H1 (cell line): ENCODE results near the gene ABCA13. TPM values are rescaled to one million over a fixed set of nuclear protein-coding genes. Genes with fewer than 3 reads are reported as not detected.

ENCODE experiments used
- CTCF ChIA-PET: fragments of 300-600 bp; sonication (Branson Sonifier 250); formaldehyde crosslinking; loops from one replicate; lab custom pipeline; 2021; ENCODE audit not compliant: partially characterized antibody; lab: Charles Lee
- POLR2A ChIA-PET: fragments of 300-600 bp; sonication (Branson Sonifier 250); formaldehyde crosslinking; loops from one replicate; lab custom pipeline; 2021; ENCODE audit warnings: inconsistent platforms; ENCODE audit not compliant: partially characterized antibody; lab: Charles Lee
- DNase-seq, 2 experiments: peaks; one replicate each; pipeline versions ENCODE4 v3.0.0 to v3.0.0-alpha.2; 2010 to 2022; ENCODE audit warnings: low spot score in 2 of 2, low read depth in 1 of 2, mixed read lengths in 1 of 2
- FAIRE-seq: peaks from 2 replicates; lab custom pipeline; 2011; peaks lifted over from hg19 to GRCh38; lab: Jason Lieb, UNC
- H2AFZ ChIP-seq: 2 replicates; pipeline ENCODE4 v1.8.1; 2012; ENCODE audit warnings: low read length, inconsistent platforms
- H2AK5ac ChIP-seq: 2 replicates; pipeline ENCODE4 v1.6.1; 2013; ENCODE audit warnings: low read depth, low read length
- H2BK120ac ChIP-seq: replicated peaks from 2 replicates; pipeline ENCODE3; 2013; ENCODE audit warnings: low read depth, low read length, inconsistent platforms
- H2BK12ac ChIP-seq: 2 replicates; pipeline ENCODE4 v1.6.1; 2013; ENCODE audit warnings: low read depth, low read length
- H2BK15ac ChIP-seq: 2 replicates; pipeline ENCODE4 v1.6.1; 2013; ENCODE audit warnings: low read length
- H2BK20ac ChIP-seq: 2 replicates; pipeline ENCODE4 v1.6.1; 2013; ENCODE audit warnings: low read length
- H2BK5ac ChIP-seq: 2 replicates; pipeline ENCODE4 v1.6.1; 2013; ENCODE audit warnings: low read depth, low read length
- H3K14ac ChIP-seq: 2 replicates; pipeline ENCODE4 v1.6.1; 2013; ENCODE audit warnings: inconsistent platforms; ENCODE audit not compliant: insufficient read length
- H3K18ac ChIP-seq: 2 replicates; pipeline ENCODE4 v1.6.1; 2013; ENCODE audit warnings: low read length; ENCODE audit errors: extremely low read depth
- H3K23ac ChIP-seq: 2 replicates; pipeline ENCODE4 v1.6.1; 2013; ENCODE audit warnings: inconsistent platforms; ENCODE audit not compliant: insufficient read length
- H3K23me2 ChIP-seq: 2 replicates; pipeline ENCODE4 v1.6.1; 2013; ENCODE audit warnings: low read depth, low read length
- H3K27ac ChIP-seq: 2 replicates; pipeline ENCODE4 v1.6.1; 2011; ENCODE audit warnings: low read depth, low read length, inconsistent platforms
- H3K27me3 ChIP-seq, 4 experiments: replicated peaks in 1 of 4; 1 replicate in 1 of 4; 2 replicates in 3 of 4; pipeline versions ENCODE4 v1.6.1 to v1.8.1; 2011 to 2013; ENCODE audit warnings: low read length in 3 of 4, mild to moderate bottlenecking in 3 of 4, inconsistent platforms in 2 of 4, mixed read lengths in 2 of 4, moderate library complexity in 1 of 4; ENCODE audit not compliant: control insufficient read depth in 3 of 4, insufficient read depth in 3 of 4; ENCODE audit errors: extremely low read depth in 1 of 4
- H3K36me3 ChIP-seq, 4 experiments: 2 replicates each; pipeline versions ENCODE4 v1.6.1 to v1.8.1; 2011 to 2013; ENCODE audit warnings: mild to moderate bottlenecking in 4 of 4, low read length in 3 of 4, moderate library complexity in 2 of 4, control low read depth in 1 of 4, inconsistent platforms in 1 of 4; ENCODE audit not compliant: insufficient read depth in 4 of 4, control insufficient read depth in 2 of 4
- H3K4ac ChIP-seq: replicated peaks from 2 replicates; pipeline ENCODE3; 2013; ENCODE audit warnings: low read length, low read depth, mixed read lengths, inconsistent platforms; ENCODE audit not compliant: insufficient read length
- H3K4me1 ChIP-seq, 4 experiments: replicated peaks in 1 of 4; 1 replicate in 1 of 4; 2 replicates in 3 of 4; pipeline versions ENCODE4 v1.6.1 to v1.8.1; 2011 to 2013; ENCODE audit warnings: low read length in 3 of 4, inconsistent platforms in 2 of 4, mixed read lengths in 1 of 4; ENCODE audit not compliant: insufficient read depth in 4 of 4, control insufficient read depth in 3 of 4
- H3K4me2 ChIP-seq, 2 experiments: 2 replicates each; pipeline versions ENCODE4 v1.6.1 to v1.8.1; 2011 to 2013; ENCODE audit warnings: low read depth in 2 of 2, low read length in 2 of 2, control low read depth in 1 of 2, inconsistent platforms in 1 of 2, mild to moderate bottlenecking in 1 of 2; ENCODE audit not compliant: insufficient read depth in 1 of 2
- H3K4me3 ChIP-seq, 4 experiments: fragments of 200-600, 300-600 bp in 1 of 4; sonication (generic), shearing (Covaris generic), sonication (Bioruptor Twin) in 1 of 4; 2 replicates each; pipeline versions ENCODE4 v1.5.1 to v1.8.1; 2011 to 2016; ENCODE audit warnings: low read length in 4 of 4, low read depth in 3 of 4, control low read depth in 2 of 4, inconsistent platforms in 2 of 4, mild to moderate bottlenecking in 2 of 4, mixed read lengths in 1 of 4, moderate library complexity in 1 of 4; ENCODE audit not compliant: insufficient read depth in 2 of 4; ENCODE audit errors: extremely low read depth in 1 of 4
- H3K56ac ChIP-seq: replicated peaks from 2 replicates; pipeline ENCODE3; 2013; ENCODE audit warnings: low read depth, mild to moderate bottlenecking, mixed read lengths, low read length, inconsistent platforms; ENCODE audit not compliant: insufficient read length
- H3K79me1 ChIP-seq: 2 replicates; pipeline ENCODE4 v1.6.1; 2013; ENCODE audit warnings: low read depth, low read length, control low read depth
- H3K79me2 ChIP-seq, 2 experiments: 2 replicates each; pipeline versions ENCODE4 v1.6.1 to v1.8.1; 2012 to 2013; ENCODE audit warnings: low read length in 2 of 2, mild to moderate bottlenecking in 2 of 2, inconsistent platforms in 1 of 2; ENCODE audit not compliant: insufficient read depth in 2 of 2, control insufficient read depth in 1 of 2
- H3K9ac ChIP-seq, 4 experiments: replicated peaks in 1 of 4; 1 replicate in 1 of 4; 2 replicates in 3 of 4; pipeline versions ENCODE4 v1.6.1 to v1.8.1; 2011 to 2013; ENCODE audit warnings: low read depth in 3 of 4, low read length in 3 of 4, control low read depth in 2 of 4, mild to moderate bottlenecking in 2 of 4, moderate library complexity in 2 of 4, inconsistent platforms in 1 of 4; ENCODE audit errors: extremely low read depth in 1 of 4
- H3K9me3 ChIP-seq, 2 experiments: 2 replicates each; pipeline versions ENCODE4 v1.6.1 to v1.8.1; 2012 to 2013; ENCODE audit warnings: mild to moderate bottlenecking in 2 of 2, moderate library complexity in 2 of 2, control low read depth in 1 of 2, inconsistent platforms in 1 of 2, low read depth in 1 of 2, low read length in 1 of 2, mixed read lengths in 1 of 2; ENCODE audit not compliant: insufficient read depth in 2 of 2
- H4K20me1 ChIP-seq, 2 experiments: replicated peaks in 1 of 2; 2 replicates each; pipeline versions ENCODE3 to v1.8.1; 2011 to 2013; ENCODE audit warnings: inconsistent platforms in 2 of 2, low read length in 2 of 2, mild to moderate bottlenecking in 1 of 2; ENCODE audit not compliant: insufficient read depth in 2 of 2, control insufficient read depth in 1 of 2
- H4K5ac ChIP-seq: 2 replicates; pipeline ENCODE4 v1.6.1; 2013; ENCODE audit warnings: low read length, low read depth, mixed read lengths, inconsistent platforms; ENCODE audit not compliant: insufficient read length
- H4K8ac ChIP-seq: 2 replicates; pipeline ENCODE4 v1.8.0; 2013; ENCODE audit warnings: mild to moderate bottlenecking, moderate library complexity, low read length, inconsistent platforms; ENCODE audit not compliant: insufficient read depth; ENCODE audit errors: extremely low read depth
- H4K91ac ChIP-seq: replicated peaks from 2 replicates; pipeline ENCODE3; 2013; ENCODE audit warnings: low read length, mixed read lengths, inconsistent platforms; ENCODE audit not compliant: insufficient read length
- CEBPB ChIP-seq: IDR thresholded peaks from 2 replicates; pipeline ENCODE4 v1.6.1; 2012; ENCODE audit warnings: low read depth, low read length
- EGR1 ChIP-seq: IDR thresholded peaks from 2 replicates; pipeline ENCODE4 v1.6.1; 2011; ENCODE audit warnings: low read depth, low read length, borderline replicate concordance
- HDAC6 ChIP-seq: IDR thresholded peaks from one replicate; pipeline ENCODE4 v1.7.1; 2012; ENCODE audit warnings: low read depth, mild to moderate bottlenecking, inconsistent platforms, low read length, moderate library complexity
- KDM5A ChIP-seq: fragments of 200-600 bp; IDR thresholded peaks from 2 replicates; pipeline ENCODE4 v1.7.1; 2012; ENCODE audit warnings: mild to moderate bottlenecking, low read length, inconsistent platforms, mixed read lengths
- RAD21 ChIP-seq, 2 experiments: IDR thresholded peaks in 1 of 2; conservative IDR thresholded peaks in 1 of 2; 2 replicates each; pipeline ENCODE4 v1.6.1; 2011; ENCODE audit warnings: low read depth in 2 of 2, low read length in 2 of 2, improper control_type of control experiment in 1 of 2, inconsistent platforms in 1 of 2, mild to moderate bottlenecking in 1 of 2, moderate library complexity in 1 of 2
- RXRA ChIP-seq: IDR thresholded peaks from 2 replicates; pipeline ENCODE4 v1.6.1; 2011; ENCODE audit warnings: low read depth, mild to moderate bottlenecking, low read length, moderate library complexity; ENCODE audit not compliant: insufficient read depth
- SIX5 ChIP-seq: IDR thresholded peaks from 2 replicates; pipeline ENCODE4 v1.6.1; 2011; ENCODE audit warnings: mild to moderate bottlenecking, low read depth, low read length
- SP1 ChIP-seq: IDR thresholded peaks from 2 replicates; pipeline ENCODE4 v1.6.1; 2011; ENCODE audit warnings: low read depth, low read length
- TAF7 ChIP-seq: optimal IDR thresholded peaks from 2 replicates; pipeline ENCODE3; 2011; ENCODE audit warnings: low read depth, mild to moderate bottlenecking, inconsistent platforms, low read length, moderate library complexity, borderline replicate concordance
- TEAD4 ChIP-seq: IDR thresholded peaks from 2 replicates; pipeline ENCODE4 v1.6.1; 2012; ENCODE audit warnings: low read depth, low read length, inconsistent platforms, mixed read lengths
- YY1 ChIP-seq: IDR thresholded peaks from 2 replicates; pipeline ENCODE4 v1.6.1; 2011; ENCODE audit warnings: low read depth, mild to moderate bottlenecking, low read length
- polyA plus RNA-seq, 7 experiments: library from polyadenylated mRNA; depleted of rRNA in 3 of 7; stranded (reverse) in 5 of 7; unstranded in 2 of 7; fragments of >200 nt in 5 of 7; fragments of 200-250 nt in 2 of 7; gene quantifications; 1 replicate in 5 of 7; 2 replicates in 1 of 7; 4 replicates in 1 of 7; pipeline versions ENCODE4 v1.2.1 to v1.2.3, GENCODE V29; 2011 to 2013; ENCODE audit warnings: missing spikeins in 2 of 7, mixed read lengths in 2 of 7
- total RNA-seq: library from RNA; stranded (reverse); fragmentation: NEBNext Ultra II Directional; extraction: Animal tissue kit (Norgen Biotek cat#: 25700); gene quantifications from 2 replicates; pipeline ENCODE4 v1.2.1, GENCODE V29; 2021

The ABCA13 gene
- total and polyA plus RNA-seq, 2 of the 8 experiments (the other 6 are each of a cell fraction or from before 2014, with no cell fraction given), result 0.07 to 0.09 TPM

DNA sequence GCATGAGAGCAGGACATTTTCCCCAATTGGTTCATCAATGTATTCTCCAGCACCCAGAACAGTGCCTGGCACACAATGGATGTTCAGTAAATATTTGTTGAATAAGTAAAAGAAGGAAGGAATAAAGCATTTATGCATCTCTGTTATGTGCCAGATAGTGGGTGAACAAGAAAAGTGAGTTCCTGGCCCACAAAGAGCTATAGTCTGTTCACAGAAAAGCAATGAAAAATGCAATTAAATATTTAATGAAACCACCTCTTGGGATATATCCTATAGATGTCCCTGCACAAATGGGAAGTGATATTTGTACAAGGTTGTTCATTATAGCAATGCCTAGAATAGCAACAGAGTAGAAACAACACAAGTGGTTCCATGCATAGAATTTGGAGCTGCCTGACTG is 2.1 kb downstream of the ABCA13 start:
- ChIA-PET CTCF (interaction anchor here (1.3 kb wide), 1 partner anchor 18 kb away, joined by 4 read pairs; no protein-coding TSS in a partner anchor), POLR2A (interaction anchor here (1.1 kb wide), 1 partner anchor 1678 kb away, joined by 3 read pairs; no protein-coding TSS in a partner anchor)
- no peaks in the 10 kb centered on the region for H3K23me2 ChIP-seq
- TF ChIP-seq RXRA (no peak), EGR1 (no peak), SIX5 (no peak), KDM5A (no peak), TAF7 (no peak), SP1 (no peak), YY1 (no peak), RAD21 (IDR thresholded peaks at IDR 0.05 in 1 of 2, conservative IDR thresholded peaks at IDR 0.05 in 1 of 2; ENCODE audit: low read depth in 2 of 2, low read length in 2 of 2) (no peak), CEBPB (no peak), HDAC6 (no peak), TEAD4 (no peak)
- H4K5ac ChIP-seq, result no peak overlapping the region
- H3K4me3 ChIP-seq, result no peak overlapping the region
- H3K4ac ChIP-seq, result no peak overlapping the region
- H3K79me1 ChIP-seq, result no peaks in the 10 kb centered on the region
- 0 out of 4 replicates have a peak, but pooled peaks cover 0 to 9% of the 10 kb centered on the region in 2 experiments for H3K9me3 ChIP-seq
- H3K4me1 ChIP-seq, result peaks cover 0 to 13% (median 5%) of the 10 kb centered on the region in 4 experiments; a peak in 4 of 7 replicates
- H2BK12ac ChIP-seq, result no peak overlapping the region
- no peak overlapping the region for H3K14ac ChIP-seq
- no peak overlapping the region for H3K4me2 ChIP-seq
- no peak overlapping the region for H2BK5ac ChIP-seq
- no peak overlapping the region for H2AK5ac ChIP-seq
- no peak overlapping the region for H2AFZ ChIP-seq
- no peak overlapping the region for H2BK15ac ChIP-seq
- H3K79me2 ChIP-seq, result no peaks in the 10 kb centered on the region
- no peak overlapping the region for H3K18ac ChIP-seq
- no peak overlapping the region for H3K27ac ChIP-seq
- no peak overlapping the region for H3K56ac ChIP-seq
- H4K20me1 ChIP-seq, result no peaks in the 10 kb centered on the region
- no peak overlapping the region for H4K91ac ChIP-seq
- H2BK120ac ChIP-seq, result no peak overlapping the region
- FAIRE-seq, result no peak
- H3K23ac ChIP-seq, result no peak overlapping the region
- H3K9ac ChIP-seq, result no peak overlapping the region
- peaks cover 0 to 5% (median 2%) of the 10 kb centered on the region in 4 experiments; a peak in 1 of 7 replicates for H3K27me3 ChIP-seq
- H3K36me3 ChIP-seq, result peaks cover 0 to 3% (median 0%) of the 10 kb centered on the region in 4 experiments; a peak in 1 of 8 replicates
- H2BK20ac ChIP-seq, result no peak overlapping the region
- H4K8ac ChIP-seq, result no peak overlapping the region
- DNase-seq, result no peak
